PC-9 (cell line): ENCODE measurements around the gene MYO18A. TPM values are rescaled to one million over a fixed set of nuclear protein-coding genes. Genes with fewer than 3 reads are reported as not detected.
A peak's percentile ranks its signal among the peaks of the same experiment; 100 is the strongest.
"Not testable (repeated sequence)": the region's sequence is repeated elsewhere in the genome, so short reads cannot be mapped to it uniquely, and the experiment has no call there.

ENCODE experiments used
- BruUV-seq: library from RNA; stranded (reverse); fragments of 400-500 nt; replicated peaks from 2 replicates; lab custom pipeline; 2021; lab: Mats Ljungman, UMichigan
- CTCF ChIA-PET: fragments of 300-600 bp; sonication (Branson Sonifier 250); formaldehyde crosslinking; loops from one replicate; lab custom pipeline; 2022; ENCODE audit warnings: antibody characterized with exemption; lab: Charles Lee
- POLR2A ChIA-PET: fragments of 300-600 bp; sonication (Branson Sonifier 250); formaldehyde crosslinking; loops from one replicate; lab custom pipeline; 2022; ENCODE audit warnings: antibody characterized with exemption; ENCODE audit not compliant: unreplicated experiment; lab: Charles Lee
- DNase-seq, 2 experiments: peaks; one replicate each; pipeline versions ENCODE4 v3.0.0 to v3.0.0-alpha.2; 2015 to 2022; ENCODE audit warnings: mixed read lengths in 1 of 2
- H2AFZ ChIP-seq: fragments of 200-600 bp; sonication (generic); 2 replicates; pipeline ENCODE4 v1.8.1; 2017; ENCODE audit warnings: antibody characterized with exemption
- H3F3A ChIP-seq: fragments of 200-600 bp; sonication (generic); 2 replicates; pipeline ENCODE4 v1.8.1; 2017; ENCODE audit warnings: antibody characterized with exemption, mild to moderate bottlenecking, low read depth; ENCODE audit not compliant: insufficient read depth
- H3K27ac ChIP-seq: fragments of 200-600 bp; sonication (generic); 2 replicates; pipeline ENCODE4 v1.6.1; 2016; ENCODE audit warnings: mixed run types
- H3K27me3 ChIP-seq: fragments of 200-600 bp; sonication (generic); 2 replicates; pipeline ENCODE4 v1.6.1; 2016; ENCODE audit warnings: low read depth, mixed run types; ENCODE audit not compliant: insufficient read depth
- H3K36me3 ChIP-seq: fragments of 200-600 bp; sonication (generic); 2 replicates; pipeline ENCODE4 v1.6.1; 2016; ENCODE audit warnings: low read depth, mixed run types
- H3K4me1 ChIP-seq: fragments of 200-600 bp; sonication (generic); replicated peaks from 2 replicates; pipeline ENCODE4 v1.6.1; 2016; ENCODE audit warnings: mixed run types; ENCODE audit not compliant: insufficient read depth
- H3K4me2 ChIP-seq: fragments of 200-600 bp; sonication (generic); 2 replicates; pipeline ENCODE4 v1.6.1; 2017; ENCODE audit warnings: mixed run types
- H3K4me3 ChIP-seq: fragments of 200-600 bp; sonication (generic); 2 replicates; pipeline ENCODE4 v1.6.1; 2016; ENCODE audit warnings: mixed run types
- H3K79me2 ChIP-seq: fragments of 200-600 bp; sonication (generic); 2 replicates; pipeline ENCODE4 v1.6.1; 2017; ENCODE audit warnings: low read depth, mixed run types
- H3K9me2 ChIP-seq: fragments of 200-600 bp; sonication (generic); 2 replicates; pipeline ENCODE4 v1.8.1; 2017; ENCODE audit warnings: mild to moderate bottlenecking; ENCODE audit not compliant: insufficient read depth
- H3K9me3 ChIP-seq: fragments of 200-600 bp; sonication (generic); 2 replicates; pipeline ENCODE4 v1.8.1; 2016; ENCODE audit warnings: low read depth; ENCODE audit not compliant: insufficient read depth
- H4K20me1 ChIP-seq: fragments of 200-600 bp; sonication (generic); 2 replicates; pipeline ENCODE4 v1.8.1; 2017; ENCODE audit not compliant: insufficient read depth
- EZH2 ChIP-seq: fragments of 200-600 bp; sonication (generic); IDR thresholded peaks from 2 replicates; pipeline ENCODE4 v1.8.0; 2017; ENCODE audit warnings: antibody characterized with exemption, low read depth
- intact Hi-C: fragments of 100-400 bp; cut with micrococcal nuclease; formaldehyde crosslinking; loops from one replicate; pipeline ENCODE4 v1.10.0; 2022; ENCODE audit not compliant: unreplicated experiment
- total RNA-seq: library from RNA; stranded (reverse); gene quantifications from 2 replicates; pipeline ENCODE4 v1.2.3, GENCODE V29; 2021
- TF ChIP-seq, protein P1 (sequence below): fragments of 200-600 bp; sonication (generic); conservative IDR thresholded peaks from 2 replicates; pipeline ENCODE4 v1.6.1; 2017; ENCODE audit warnings: mixed run types, antibody characterized with exemption, mild to moderate bottlenecking, moderate library complexity

MYO18A gene
- total RNA-seq, 1 experiment from 2014 or later, result 150 TPM

DNA sequence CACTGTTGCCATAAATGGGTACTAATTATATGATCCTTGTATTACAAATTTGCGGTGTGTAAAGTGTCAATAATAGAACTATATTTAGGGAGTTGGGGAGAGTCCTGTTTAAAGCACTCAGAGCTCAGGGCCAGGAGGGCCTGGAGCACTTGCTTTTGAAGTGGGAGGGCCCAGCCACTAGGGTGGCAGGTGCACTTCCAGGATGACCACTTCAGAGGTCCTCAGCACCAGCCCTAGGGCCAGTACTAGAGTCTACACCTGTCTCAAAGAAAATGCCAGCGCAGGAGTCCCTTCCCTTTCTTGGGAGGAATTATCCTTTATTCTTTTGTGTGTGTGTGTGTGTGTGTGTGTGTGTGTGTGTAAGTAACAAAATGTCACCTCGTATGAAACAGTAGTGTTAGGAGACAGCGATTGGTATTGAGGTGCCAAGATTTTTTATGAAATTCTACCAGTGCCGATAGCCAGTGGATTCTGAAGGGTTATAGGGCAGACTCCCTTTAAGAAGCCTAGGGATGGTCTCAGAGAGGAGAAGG lies 31.9 kb downstream of the MYO18A start:
- no peaks in the 10 kb centered on the region for H3K9me2 ChIP-seq
- H3F3A ChIP-seq, result peaks cover 87% of the 10 kb centered on the region
- peaks cover 68% of the 10 kb centered on the region for H3K4me1 ChIP-seq
- no peak for DNase-seq
- TF ChIP-seq EZH2, result no peak
- TF ChIP-seq, protein P1, sequence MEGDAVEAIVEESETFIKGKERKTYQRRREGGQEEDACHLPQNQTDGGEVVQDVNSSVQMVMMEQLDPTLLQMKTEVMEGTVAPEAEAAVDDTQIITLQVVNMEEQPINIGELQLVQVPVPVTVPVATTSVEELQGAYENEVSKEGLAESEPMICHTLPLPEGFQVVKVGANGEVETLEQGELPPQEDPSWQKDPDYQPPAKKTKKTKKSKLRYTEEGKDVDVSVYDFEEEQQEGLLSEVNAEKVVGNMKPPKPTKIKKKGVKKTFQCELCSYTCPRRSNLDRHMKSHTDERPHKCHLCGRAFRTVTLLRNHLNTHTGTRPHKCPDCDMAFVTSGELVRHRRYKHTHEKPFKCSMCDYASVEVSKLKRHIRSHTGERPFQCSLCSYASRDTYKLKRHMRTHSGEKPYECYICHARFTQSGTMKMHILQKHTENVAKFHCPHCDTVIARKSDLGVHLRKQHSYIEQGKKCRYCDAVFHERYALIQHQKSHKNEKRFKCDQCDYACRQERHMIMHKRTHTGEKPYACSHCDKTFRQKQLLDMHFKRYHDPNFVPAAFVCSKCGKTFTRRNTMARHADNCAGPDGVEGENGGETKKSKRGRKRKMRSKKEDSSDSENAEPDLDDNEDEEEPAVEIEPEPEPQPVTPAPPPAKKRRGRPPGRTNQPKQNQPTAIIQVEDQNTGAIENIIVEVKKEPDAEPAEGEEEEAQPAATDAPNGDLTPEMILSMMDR, result no peak
- H3K27me3 ChIP-seq, result no peaks in the 10 kb centered on the region
- no TSS peak for BruUV-seq
- ChIA-PET POLR2A (interaction anchor here (0.6 to 0.7 kb wide), 3 partner anchors 24 to 516 kb away, joined by 3 to 35 read pairs (median 3); no protein-coding TSS in a partner anchor), CTCF (interaction anchor here (0.7 to 3.9 kb wide), 13 partner anchors 8 to 142 kb away, joined by 3 to 29 read pairs (median 8); partner anchors contain the start of gene MYO18A)
- peak overlapping the region; percentile 41; the same call in 1 of the 2 replicates for H3K4me3 ChIP-seq
- intact Hi-C loops, result loop anchor here (2.0 kb wide), 1 partner anchor 92 kb away; no protein-coding TSS in a partner anchor
- H3K9me3 ChIP-seq, result no peaks in the 10 kb centered on the region
- H3K4me2 ChIP-seq, result peak overlapping the region; percentile 82
- peaks cover 94% of the 10 kb centered on the region for H3K79me2 ChIP-seq
- peaks cover 12% of the 10 kb centered on the region; the same call in 1 of the 2 replicates for H3K36me3 ChIP-seq
- H4K20me1 ChIP-seq, result peaks cover 9% of the 10 kb centered on the region; the same call in 1 of the 2 replicates
- peak overlapping the region; percentile 91 for H3K27ac ChIP-seq
- no peak overlapping the region for H2AFZ ChIP-seq

DNA sequence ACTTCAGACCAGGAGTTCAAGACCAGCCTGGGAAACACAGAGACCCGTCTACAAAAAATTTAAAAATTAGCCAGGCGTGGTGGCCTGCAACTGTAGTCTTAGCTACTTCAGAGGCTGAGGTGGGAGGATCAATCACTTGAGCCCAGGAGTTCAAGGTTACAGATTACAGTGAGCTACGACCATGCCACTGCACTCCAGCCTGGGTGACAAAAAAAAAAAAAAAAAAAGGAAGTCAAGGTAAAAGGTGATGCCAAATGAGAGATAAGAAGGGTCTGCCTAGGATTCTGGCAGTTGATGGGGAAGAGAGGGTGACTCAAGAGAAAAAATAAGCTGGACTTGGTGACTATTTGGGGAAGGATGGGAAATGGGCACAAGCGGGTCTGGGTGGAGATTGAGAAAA lies 32.5 kb downstream of the MYO18A start:
- Histone ChIP-seq H3K4me3 (no peak overlapping the region), H4K20me1 (peaks cover 15% of the 10 kb centered on the region; the same call in 1 of the 2 replicates), H3K79me2 (peaks cover 94% of the 10 kb centered on the region), H3K36me3 (peaks cover 9% of the 10 kb centered on the region; the same call in 1 of the 2 replicates), H3K4me2 (peak overlapping the region; percentile 36; the same call in 1 of the 2 replicates), H3K4me1 (peaks cover 68% of the 10 kb centered on the region), H2AFZ (no peak overlapping the region), H3K27me3 (no peaks in the 10 kb centered on the region), H3K9me3 (no peaks in the 10 kb centered on the region), H3F3A (peaks cover 88% of the 10 kb centered on the region), H3K9me2 (no peaks in the 10 kb centered on the region), H3K27ac (peak overlapping the region; percentile 91)
- TF ChIP-seq, protein P1, result no peak
- no peak for TF ChIP-seq EZH2
- ChIA-PET POLR2A (interaction anchor here (0.7 kb wide), 5 partner anchors 8 to 517 kb away, joined by 3 to 35 read pairs (median 4); no protein-coding TSS in a partner anchor), CTCF (interaction anchor here (0.7 to 3.9 kb wide), 6 partner anchors 10 to 143 kb away, joined by 4 to 29 read pairs (median 18); partner anchors contain the start of gene MYO18A)
- no peak for DNase-seq
- intact Hi-C loops, result loop anchor here (2.0 kb wide), 1 partner anchor 93 kb away; no protein-coding TSS in a partner anchor
- no TSS peak for BruUV-seq

DNA sequence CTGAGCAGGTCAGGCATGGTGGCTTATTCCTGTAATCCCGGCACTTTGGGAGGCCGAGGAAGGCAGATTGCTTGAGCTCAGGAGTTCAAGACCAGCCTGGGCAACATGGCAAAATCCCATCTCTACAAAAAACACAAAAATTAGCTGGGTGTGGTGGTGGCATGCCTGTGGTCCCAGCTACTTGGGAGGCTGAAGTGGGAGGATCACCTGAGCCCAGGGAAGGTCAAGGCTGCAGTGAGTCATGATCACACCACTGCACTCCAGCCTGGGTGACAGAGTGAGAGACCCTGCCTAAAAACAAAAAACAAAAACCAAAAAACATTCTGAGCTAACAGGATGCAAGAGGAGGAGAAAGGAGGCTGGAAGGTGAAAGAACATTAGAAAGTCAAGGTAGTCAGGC lies 33.0 kb downstream of the MYO18A start:
- ChIA-PET CTCF (interaction anchor here (1.4 to 3.9 kb wide), 4 partner anchors 23 to 144 kb away, joined by 4 to 29 read pairs (median 24); partner anchors contain the start of gene MYO18A), POLR2A (interaction anchor here (0.6 to 1.1 kb wide), 5 partner anchors 8 to 147 kb away, joined by 4 to 7 read pairs (median 5); no protein-coding TSS in a partner anchor)
- H4K20me1 ChIP-seq, result peaks cover 20% of the 10 kb centered on the region
- BruUV-seq, H3K9me3 ChIP-seq, intact Hi-C loops, H2AFZ ChIP-seq, DNase-seq, H3K4me3 ChIP-seq, H3K9me2 ChIP-seq, H3K27me3 ChIP-seq, H3K36me3 ChIP-seq: not testable (repeated sequence)
- H3K4me1 ChIP-seq, result peaks cover 68% of the 10 kb centered on the region
- peaks cover 94% of the 10 kb centered on the region for H3K79me2 ChIP-seq
- H3K4me2 ChIP-seq, result peak overlapping the region; percentile 36; the same call in 1 of the 2 replicates
- H3K27ac ChIP-seq, result peak overlapping the region; percentile 91
- H3F3A ChIP-seq, result peaks cover 88% of the 10 kb centered on the region
